ENCODE measurements around the gene KIF14. TPM values are rescaled to one million over a fixed set of nuclear protein-coding genes. Genes with fewer than 3 reads are reported as not detected.

Gene KIF14
- total and polyA plus RNA-seq, 2 of the 4 experiments (the other 2 are of a cell fraction): 2.3 to 4.7 TPM

DNA sequence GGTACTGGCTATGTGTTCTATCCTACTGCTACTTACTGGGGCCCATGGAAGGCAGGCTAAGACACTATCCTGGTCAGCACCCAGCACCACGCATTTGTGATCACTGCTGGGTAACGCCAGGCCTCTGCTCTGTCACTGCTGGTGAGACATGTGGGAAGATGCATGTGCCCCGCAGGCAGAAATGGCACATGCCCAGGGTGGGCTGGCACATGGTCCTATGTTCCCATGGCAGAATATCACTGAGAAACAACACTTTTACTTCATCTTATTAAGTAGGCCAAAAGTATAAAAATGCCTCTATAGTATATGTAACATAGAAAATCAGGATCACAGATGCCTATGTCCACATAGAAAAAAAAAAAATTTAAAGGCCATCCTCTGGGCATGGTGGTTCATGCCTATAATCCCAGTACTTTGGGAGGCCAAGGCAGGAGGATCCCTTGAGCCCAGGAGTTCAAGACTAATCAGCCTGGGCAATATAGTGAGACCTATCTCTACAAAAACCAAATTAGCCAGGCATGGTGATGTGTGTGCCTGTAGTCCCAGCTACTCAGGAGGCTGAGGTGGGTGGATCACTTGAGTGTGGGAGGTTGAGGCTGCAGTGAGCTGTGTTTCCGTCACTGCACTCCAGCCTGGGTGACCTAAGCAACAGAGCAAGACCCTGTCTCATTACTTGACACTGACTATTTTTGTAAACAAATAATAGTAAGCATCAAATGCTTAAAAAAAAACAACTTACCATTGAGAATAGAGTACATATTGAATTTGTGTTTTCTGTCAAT lies 37.7 kb upstream of the KIF14 start:
- H2BK20ac ChIP-seq (ENCODE audit: low read depth, low read length): no peak overlapping the region
- H3K27me3 ChIP-seq (ENCODE audit: control insufficient read depth, insufficient read depth, low read length): no peaks in the 10 kb centered on the region
- no peak overlapping the region for H3K14ac ChIP-seq (replicated peaks; ENCODE audit: low read depth, low read length)
- POLR2A ChIA-PET (ENCODE audit: unreplicated experiment): no interaction called here
- H2AK9ac ChIP-seq (replicated peaks; ENCODE audit: low read depth, low read length, poor library complexity): no peak overlapping the region
- H3K23ac ChIP-seq (ENCODE audit: low read depth, low read length): no peak overlapping the region
- peaks cover 20% of the 10 kb centered on the region for H3K36me3 ChIP-seq (ENCODE audit: control insufficient read depth, insufficient read depth, low read length)
- H4K91ac ChIP-seq (ENCODE audit: insufficient read depth, low read depth, low read length): no peak overlapping the region
- no peak overlapping the region for H3K27ac ChIP-seq (ENCODE audit: insufficient read depth, low read length)
- H3K9ac ChIP-seq (ENCODE audit: low read depth, low read length): no peak overlapping the region
- H4K5ac ChIP-seq (ENCODE audit: low read depth, low read length): no peak overlapping the region
- no peak for DNase-seq
- no peaks in the 10 kb centered on the region; the same call in 1 of the 2 replicates for H4K20me1 ChIP-seq (ENCODE audit: insufficient read depth, low read length)
- no peak overlapping the region for H2BK120ac ChIP-seq (ENCODE audit: low read depth, low read length)
- no peak overlapping the region for H2BK15ac ChIP-seq (ENCODE audit: low read depth, low read length)
- H2BK5ac ChIP-seq (ENCODE audit: low read depth, low read length, poor library complexity, severe bottlenecking): no peak overlapping the region
- no peak overlapping the region for H3K18ac ChIP-seq (ENCODE audit: low read depth, low read length)
- 80% methylated on average over 2 of the region's 4 CpGs; no CpG with 5 or more reads in 1 of the 2 experiments for WGBS, 2 experiments (ENCODE audit: extremely low coverage in 2 of 2, insufficient read length in 1 of 2)
- no TSS peak for BruUV-seq (replicated peaks)
- peaks cover 1% of the 10 kb centered on the region; the same call in 1 of the 2 replicates for H3K4me1 ChIP-seq (ENCODE audit: control insufficient read depth, insufficient read depth, low read length)
- no peak overlapping the region for H3K4ac ChIP-seq (ENCODE audit: low read depth, low read length)
- H4K8ac ChIP-seq (ENCODE audit: low read depth in 2 of 2, low read length in 2 of 2): no peak overlapping the region; a peak in 1 of 4 replicates
- H3K9me1 ChIP-seq (ENCODE audit: insufficient read depth, low read length): peaks cover 7% of the 10 kb centered on the region; the same call in 1 of the 2 replicates
- CTCF ChIA-PET: interaction anchor here (0.7 kb wide), 1 partner anchor 15 kb away, joined by 3 read pairs; no protein-coding TSS in a partner anchor
- in situ Hi-C loops (cut with MboI; ENCODE audit: low sequenced_read_pairs): no loop called here
- peaks cover 3 to 6% of the 10 kb centered on the region in 2 experiments; a peak in 2 of 4 replicates for H3K79me1 ChIP-seq (ENCODE audit: low read depth in 1 of 2, low read length in 2 of 2)
- no peak overlapping the region for H3K56ac ChIP-seq (ENCODE audit: extremely low read depth, insufficient read depth, low read length)
- no peaks in the 10 kb centered on the region for H3K9me3 ChIP-seq (ENCODE audit: control insufficient read depth, insufficient read depth, low read length)
- H3K4me3 ChIP-seq (ENCODE audit: insufficient read depth, low read depth, low read length): no peak overlapping the region
- TF ChIP-seq RAD21 (IDR thresholded peaks at IDR 0.05; ENCODE audit: low read length) (no peak), RCOR1 (IDR thresholded peaks at IDR 0.05; ENCODE audit: insufficient replicate concordance, low read length) (no peak), MAZ (IDR thresholded peaks at IDR 0.05; ENCODE audit: borderline replicate concordance, low read depth, low read length) (no peak), POLR2A (IDR thresholded peaks at IDR 0.05; ENCODE audit: low read depth, low read length) (no peak), MXI1 (IDR thresholded peaks at IDR 0.05; ENCODE audit: borderline replicate concordance, low read depth, low read length) (no peak), FOS (IDR thresholded peaks at IDR 0.05; ENCODE audit: low read depth, low read length) (no peak), MAFK (IDR thresholded peaks at IDR 0.05; ENCODE audit: low read depth, low read length) (no peak)
- TF ChIP-seq, protein P1, sequence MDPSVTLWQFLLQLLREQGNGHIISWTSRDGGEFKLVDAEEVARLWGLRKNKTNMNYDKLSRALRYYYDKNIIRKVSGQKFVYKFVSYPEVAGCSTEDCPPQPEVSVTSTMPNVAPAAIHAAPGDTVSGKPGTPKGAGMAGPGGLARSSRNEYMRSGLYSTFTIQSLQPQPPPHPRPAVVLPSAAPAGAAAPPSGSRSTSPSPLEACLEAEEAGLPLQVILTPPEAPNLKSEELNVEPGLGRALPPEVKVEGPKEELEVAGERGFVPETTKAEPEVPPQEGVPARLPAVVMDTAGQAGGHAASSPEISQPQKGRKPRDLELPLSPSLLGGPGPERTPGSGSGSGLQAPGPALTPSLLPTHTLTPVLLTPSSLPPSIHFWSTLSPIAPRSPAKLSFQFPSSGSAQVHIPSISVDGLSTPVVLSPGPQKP (IDR thresholded peaks at IDR 0.05; ENCODE audit: borderline replicate concordance, low read depth, low read length): no peak
- TF ChIP-seq, protein P2, sequence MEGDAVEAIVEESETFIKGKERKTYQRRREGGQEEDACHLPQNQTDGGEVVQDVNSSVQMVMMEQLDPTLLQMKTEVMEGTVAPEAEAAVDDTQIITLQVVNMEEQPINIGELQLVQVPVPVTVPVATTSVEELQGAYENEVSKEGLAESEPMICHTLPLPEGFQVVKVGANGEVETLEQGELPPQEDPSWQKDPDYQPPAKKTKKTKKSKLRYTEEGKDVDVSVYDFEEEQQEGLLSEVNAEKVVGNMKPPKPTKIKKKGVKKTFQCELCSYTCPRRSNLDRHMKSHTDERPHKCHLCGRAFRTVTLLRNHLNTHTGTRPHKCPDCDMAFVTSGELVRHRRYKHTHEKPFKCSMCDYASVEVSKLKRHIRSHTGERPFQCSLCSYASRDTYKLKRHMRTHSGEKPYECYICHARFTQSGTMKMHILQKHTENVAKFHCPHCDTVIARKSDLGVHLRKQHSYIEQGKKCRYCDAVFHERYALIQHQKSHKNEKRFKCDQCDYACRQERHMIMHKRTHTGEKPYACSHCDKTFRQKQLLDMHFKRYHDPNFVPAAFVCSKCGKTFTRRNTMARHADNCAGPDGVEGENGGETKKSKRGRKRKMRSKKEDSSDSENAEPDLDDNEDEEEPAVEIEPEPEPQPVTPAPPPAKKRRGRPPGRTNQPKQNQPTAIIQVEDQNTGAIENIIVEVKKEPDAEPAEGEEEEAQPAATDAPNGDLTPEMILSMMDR (conservative IDR thresholded peaks at IDR 0.05; ENCODE audit: low read depth, low read length): no peak
- H2AK5ac ChIP-seq (ENCODE audit: low read depth, low read length): no peak overlapping the region
- H2AFZ ChIP-seq (replicated peaks; ENCODE audit: low read length, poor library complexity): no peak overlapping the region
- no peak for ATAC-seq (ENCODE audit: low read depth)
- H3K4me2 ChIP-seq (ENCODE audit: low read depth, low read length): no peak overlapping the region
- dilution Hi-C loops (cut with HindIII; ENCODE audit: low sequenced_read_pairs, unreplicated experiment): no loop called here
- intact Hi-C loops (cut with micrococcal nuclease): no loop called here

Data from IMR-90 (cell line).